HG03457 (cell line): ENCODE measurements around the gene POLR1F.

Source experiments
- ATAC-seq: cut with Tn5 transposase; IDR thresholded peaks from one replicate; pipeline ENCODE4 v1.9.1; 2021; ENCODE audit warnings: moderate number of reproducible peaks; ENCODE audit not compliant: unreplicated experiment

The POLR1F gene

GRCh38 chr7:19677180-19677579, 31.7 kb downstream of the POLR1F start:
- ATAC-seq = no peak

GRCh38 chr7:19675816-19676215, 33.0 kb downstream of the POLR1F start:
- ATAC-seq = no peak

GRCh38 chr7:19674266-19674960, 34.4 kb downstream of the POLR1F start:
- no peak for ATAC-seq

- no peak for ATAC-seq
Observed at GRCh38 chr7:19670806-19671205, 38.0 kb downstream of the POLR1F start.

GRCh38 chr7:19665399-19666008, 43.3 kb downstream of the POLR1F start:
- ATAC-seq = peak; percentile 55

GRCh38 chr7:19663816-19664462, 44.9 kb downstream of the POLR1F start:
- ATAC-seq = peak; percentile 95

- no peak for ATAC-seq
Observed at GRCh38 chr7:19648791-19649190, 60.0 kb downstream of the POLR1F start.
